Cardiac septum (tissue), 1 donor: ENCODE data around the gene C5orf34. TPM values are rescaled to one million over a fixed set of nuclear protein-coding genes. Genes with fewer than 3 reads are reported as not detected.
"Not testable (repeated sequence)": the region's sequence is repeated elsewhere in the genome, so short reads cannot be mapped to it uniquely, and the experiment has no call there.

Source experiments
- DNase-seq: peaks from one replicate; pipeline ENCODE4 v3.0.0-alpha.2; 2020; ENCODE audit warnings: low spot score
- intact Hi-C: fragments of 100-400 bp; cut with DNase I; formaldehyde crosslinking; loops from one replicate; pipeline ENCODE4 v1.14.0; 2022
- long read RNA-seq: library from polyadenylated mRNA; unstranded; transcript quantifications from one replicate; pipeline ENCODE4 v2.0.0, GENCODE V29; 2021
- total RNA-seq: library from RNA; stranded (reverse); fragmentation: NEBNext Ultra II Directional; extraction: Animal tissue kit (Norgen Biotek cat#: 25700); gene quantifications from one replicate; pipeline ENCODE4 v1.2.1, GENCODE V29; 2021
- donor health status: DM: no; HTN: no; CAD: no.

The C5orf34 gene
- 0.22 TPM for total RNA-seq
- long read RNA-seq, partial matches to known transcripts, result 0 of 3 reads
- long read RNA-seq, other reads (novel, unspliced or antisense), result 1 of 3 reads

GRCh38 chr5:43514816-43515677 is at the start of gene C5orf34:
Gene C5orf34, minus strand, starts transcription at chr5:43515148. Its CDS starts 5,809 bp downstream, at chr5:43509339.
- peak; percentile 98 for DNase-seq
- intact Hi-C loops, result loop anchor here (1.0 to 5.0 kb wide), 2 partner anchors 31 to 42 kb away; partner anchors contain the start of gene PAIP1

- intact Hi-C loops, result no loop called here
- DNase-seq, result no peak
These were observed 49.4 kb upstream of the C5orf34 start for GRCh38 chr5:43564289-43564850.

- DNase-seq, result no peak
- intact Hi-C loops, result no loop called here
These were observed 48.4 kb upstream of the C5orf34 start for GRCh38 chr5:43563321-43563720.

- intact Hi-C loops, result no loop called here
- DNase-seq, result no peak
These were observed 46.4 kb upstream of the C5orf34 start for GRCh38 chr5:43561356-43561755.

GRCh38 chr5:43560128-43560527 is 45.2 kb upstream of the C5orf34 start:
- intact Hi-C loops, result no loop called here
- no peak for DNase-seq

- intact Hi-C loops, result loop anchor here (1.0 to 5.0 kb wide), 4 partner anchors 40 to 74 kb away; partner anchors contain the start of genes C5orf34 and TMEM267
- DNase-seq, result peak; percentile 89
These were observed 42.1 kb upstream of the C5orf34 start, which contains the start of gene PAIP1 for GRCh38 chr5:43556857-43557542. Gene PAIP1, minus strand, starts transcription at chr5:43557077. Its CDS starts 231 bp downstream, at chr5:43556846.

GRCh38 chr5:43556607-43556856 is 41.6 kb upstream of the C5orf34 start:
- peak; percentile 94 for DNase-seq
- intact Hi-C loops, result loop anchor here (2.0 to 5.0 kb wide), 3 partner anchors 39 to 74 kb away; partner anchors contain the start of genes C5orf34 and TMEM267

GRCh38 chr5:43555895-43556606 is 41.1 kb upstream of the C5orf34 start:
- DNase-seq, result peak; percentile 83

GRCh38 chr5:43554497-43554896 is 39.5 kb upstream of the C5orf34 start:
- DNase-seq, result no peak
- intact Hi-C loops, result no loop called here

More at GRCh38 chr5:43555895-43556606, 41.1 kb upstream of the C5orf34 start:
- intact Hi-C loops, result loop anchor here (2.0 to 5.0 kb wide), 3 partner anchors 39 to 75 kb away; partner anchors contain the start of genes C5orf34 and TMEM267

GRCh38 chr5:43553381-43553780 is 38.4 kb upstream of the C5orf34 start:
- intact Hi-C loops, result no loop called here
- DNase-seq, result no peak

- no peak for DNase-seq
- intact Hi-C loops, result no loop called here
These were observed 36.8 kb upstream of the C5orf34 start for GRCh38 chr5:43551731-43552130.

GRCh38 chr5:43549272-43549671 is 34.3 kb upstream of the C5orf34 start:
- DNase-seq, intact Hi-C loops: not testable (repeated sequence)

GRCh38 chr5:43548358-43548757 is 33.4 kb upstream of the C5orf34 start:
- intact Hi-C loops, result no loop called here
- no peak for DNase-seq

- intact Hi-C loops, result no loop called here
- no peak for DNase-seq
These were observed 32.6 kb upstream of the C5orf34 start for GRCh38 chr5:43547532-43547931.

- intact Hi-C loops, result no loop called here
- DNase-seq, result no peak
These were observed 28.5 kb upstream of the C5orf34 start for GRCh38 chr5:43543434-43543833.

- intact Hi-C loops, result no loop called here
- DNase-seq, result no peak
These were observed 25.8 kb upstream of the C5orf34 start for GRCh38 chr5:43540746-43541145.

- DNase-seq, result no peak
- intact Hi-C loops, result no loop called here
These were observed 22.0 kb upstream of the C5orf34 start for GRCh38 chr5:43536972-43537371.

GRCh38 chr5:43533646-43534045 is 18.7 kb upstream of the C5orf34 start:
- intact Hi-C loops, result no loop called here
- DNase-seq, result no peak

GRCh38 chr5:43530648-43531047 is 15.7 kb upstream of the C5orf34 start:
- no peak for DNase-seq
- intact Hi-C loops, result no loop called here
